H9 (cell line): ENCODE measurements around the gene FADS2. TPM values are rescaled to one million over a fixed set of nuclear protein-coding genes. Genes with fewer than 3 reads are reported as not detected.

Source experiments
- DNase-seq: peaks from one replicate; pipeline ENCODE4 v3.0.0-alpha.2; 2017
- H2AFZ ChIP-seq: one replicate; pipeline ENCODE4 v1.6.1; 2013; ENCODE audit warnings: mild to moderate bottlenecking, low read length, control low read depth, moderate library complexity
- H2AK5ac ChIP-seq: 2 replicates; pipeline ENCODE4 v1.6.1; 2013; ENCODE audit warnings: low read length, control low read depth, mixed read lengths; ENCODE audit not compliant: insufficient read length
- H2BK120ac ChIP-seq: one replicate; pipeline ENCODE4 v1.6.1; 2013; ENCODE audit warnings: low read depth, mild to moderate bottlenecking, low read length, control low read depth, inconsistent platforms; ENCODE audit not compliant: poor library complexity, severe bottlenecking
- H2BK12ac ChIP-seq: 2 replicates; pipeline ENCODE4 v1.6.1; 2013; ENCODE audit warnings: low read length, control low read depth, mixed read lengths, low read depth; ENCODE audit not compliant: insufficient read length
- H2BK15ac ChIP-seq: 2 replicates; pipeline ENCODE4 v1.6.1; 2013; ENCODE audit warnings: low read depth, low read length, control low read depth
- H2BK20ac ChIP-seq: one replicate; pipeline ENCODE4 v1.6.1; 2013; ENCODE audit warnings: low read depth, mild to moderate bottlenecking, low read length, control low read depth, inconsistent platforms; ENCODE audit not compliant: poor library complexity, severe bottlenecking
- H2BK5ac ChIP-seq: 2 replicates; pipeline ENCODE4 v1.6.1; 2013; ENCODE audit warnings: low read length, control low read depth, mixed read lengths; ENCODE audit not compliant: insufficient read length
- H3K14ac ChIP-seq: 2 replicates; pipeline ENCODE4 v1.6.1; 2013; ENCODE audit warnings: low read length, control low read depth; ENCODE audit not compliant: insufficient read depth
- H3K18ac ChIP-seq: 2 replicates; pipeline ENCODE4 v1.6.1; 2013; ENCODE audit warnings: low read depth, mild to moderate bottlenecking, mixed read lengths, low read length, control low read depth; ENCODE audit not compliant: insufficient read length
- H3K23ac ChIP-seq: 2 replicates; pipeline ENCODE4 v1.6.1; 2013; ENCODE audit warnings: low read length, control low read depth, mixed read lengths, low read depth; ENCODE audit not compliant: insufficient read length
- H3K23me2 ChIP-seq: 2 replicates; pipeline ENCODE4 v1.6.1; 2013; ENCODE audit warnings: low read depth, mild to moderate bottlenecking, mixed read lengths, low read length, control low read depth; ENCODE audit not compliant: insufficient read length, poor library complexity, severe bottlenecking
- H3K27ac ChIP-seq: 2 replicates; pipeline ENCODE4 v1.5.1; 2013; ENCODE audit warnings: low read length, control low read depth, mixed read lengths, low read depth; ENCODE audit not compliant: insufficient read length
- H3K27me3 ChIP-seq: 2 replicates; pipeline ENCODE4 v1.6.1; 2013; ENCODE audit warnings: low read length, control low read depth, inconsistent platforms; ENCODE audit not compliant: insufficient read depth
- H3K4ac ChIP-seq: 2 replicates; pipeline ENCODE4 v1.6.1; 2013; ENCODE audit warnings: low read depth, mild to moderate bottlenecking, control low read depth, inconsistent platforms, low read length, moderate library complexity
- H3K4me1 ChIP-seq: 2 replicates; pipeline ENCODE4 v1.6.1; 2013; ENCODE audit warnings: low read length, control low read depth, inconsistent platforms; ENCODE audit not compliant: insufficient read depth
- H3K4me2 ChIP-seq: 2 replicates; pipeline ENCODE4 v1.6.1; 2013; ENCODE audit warnings: low read length, control low read depth, mixed read lengths; ENCODE audit not compliant: insufficient read length, insufficient read depth
- H3K56ac ChIP-seq: 2 replicates; pipeline ENCODE4 v1.6.1; 2013; ENCODE audit warnings: low read depth, mild to moderate bottlenecking, mixed read lengths, low read length, control low read depth; ENCODE audit not compliant: insufficient read length
- H3K79me1 ChIP-seq: 2 replicates; pipeline ENCODE4 v1.6.1; 2013; ENCODE audit warnings: low read depth, mild to moderate bottlenecking, moderate library complexity, low read length, control low read depth, inconsistent platforms; ENCODE audit not compliant: insufficient read depth, poor library complexity, severe bottlenecking
- H3K79me2 ChIP-seq: 2 replicates; pipeline ENCODE4 v1.6.1; 2013; ENCODE audit warnings: low read length, control low read depth, inconsistent platforms; ENCODE audit not compliant: insufficient read depth
- H3K9ac ChIP-seq: 2 replicates; pipeline ENCODE4 v1.6.1; 2013; ENCODE audit warnings: low read length, control low read depth, mixed read lengths; ENCODE audit not compliant: insufficient read length; ENCODE audit errors: extremely low read depth
- H3K9me3 ChIP-seq: one replicate; pipeline ENCODE4 v1.6.1; 2013; ENCODE audit warnings: low read depth, low read length, inconsistent platforms; ENCODE audit not compliant: control insufficient read depth
- H3T11ph ChIP-seq: one replicate; pipeline ENCODE4 v1.6.1; 2013; ENCODE audit warnings: mild to moderate bottlenecking, low read length, control low read depth, inconsistent platforms
- H4K20me1 ChIP-seq: one replicate; pipeline ENCODE4 v1.6.1; 2013; ENCODE audit not compliant: control insufficient read depth, insufficient read length, insufficient read depth
- H4K5ac ChIP-seq: 2 replicates; pipeline ENCODE4 v1.6.1; 2013; ENCODE audit warnings: low read depth, mild to moderate bottlenecking, mixed read lengths, low read length, control low read depth; ENCODE audit not compliant: insufficient read length
- H4K8ac ChIP-seq: replicated peaks from 2 replicates; pipeline ENCODE4 v1.6.1; 2013; ENCODE audit warnings: low read length, control low read depth, mixed read lengths, low read depth; ENCODE audit not compliant: insufficient read length
- H4K91ac ChIP-seq: 2 replicates; pipeline ENCODE4 v1.6.1; 2013; ENCODE audit warnings: low read depth, mild to moderate bottlenecking, moderate library complexity, mixed read lengths, low read length, control low read depth; ENCODE audit not compliant: insufficient read length
- H3K27ac Mint-ChIP-seq, 3 experiments: 2 replicates in 2 of 3; 3 replicates in 1 of 3; pipeline ENCODE4 v1.8.0; 2020 to 2021; ENCODE audit warnings: mixed read lengths in 3 of 3, mild to moderate bottlenecking in 1 of 3, moderate library complexity in 1 of 3
- H3K27me3 Mint-ChIP-seq: 2 replicates; pipeline ENCODE4 v1.8.0; 2021; ENCODE audit warnings: low read depth, mild to moderate bottlenecking, moderate library complexity, mixed read lengths
- H3K36me3 Mint-ChIP-seq, 3 experiments: 2 replicates in 2 of 3; 3 replicates in 1 of 3; pipeline ENCODE4 v1.8.0; 2020 to 2021; ENCODE audit warnings: low read depth in 3 of 3, mixed read lengths in 3 of 3; ENCODE audit not compliant: insufficient read depth in 1 of 3
- H3K4me1 Mint-ChIP-seq, 2 experiments: 2 replicates each; pipeline ENCODE4 v1.8.0; 2020; ENCODE audit warnings: mixed read lengths in 2 of 2
- H3K4me3 Mint-ChIP-seq, 2 experiments: 2 replicates in 1 of 2; 3 replicates in 1 of 2; pipeline ENCODE4 v1.8.0; 2020 to 2021; ENCODE audit warnings: mild to moderate bottlenecking in 2 of 2, mixed read lengths in 2 of 2, moderate library complexity in 1 of 2
- H3K9me3 Mint-ChIP-seq, 2 experiments: 2 replicates in 1 of 2; 3 replicates in 1 of 2; pipeline ENCODE4 v1.8.0; 2020; ENCODE audit warnings: mild to moderate bottlenecking in 2 of 2, mixed read lengths in 2 of 2, moderate library complexity in 1 of 2
- WGBS: extraction: QIAGEN DNeasy Blood & Tissue Kit; methylation state at CpG from one replicate; pipeline ENCODE4 v1.1.7; 2013; ENCODE audit warnings: missing lambda C conversion rate, low lambda C conversion rate, mixed read lengths; ENCODE audit not compliant: insufficient read length; ENCODE audit errors: extremely low coverage; 5-methylcytosine and 5-hydroxymethylcytosine counted together
- total RNA-seq: library from RNA; stranded (reverse); gene quantifications from 2 replicates; pipeline ENCODE4 v1.2.1, GENCODE V29; 2021
- TF ChIP-seq, protein P1 (sequence below): fragments of 200-600 bp; sonication (generic); conservative IDR thresholded peaks from 3 replicates; pipeline ENCODE4 v1.8.0; 2021; ENCODE audit warnings: antibody characterized with exemption, mild to moderate bottlenecking

FADS2 gene
- total RNA-seq, 1 experiment from 2014 or later, result 322 TPM

DNA sequence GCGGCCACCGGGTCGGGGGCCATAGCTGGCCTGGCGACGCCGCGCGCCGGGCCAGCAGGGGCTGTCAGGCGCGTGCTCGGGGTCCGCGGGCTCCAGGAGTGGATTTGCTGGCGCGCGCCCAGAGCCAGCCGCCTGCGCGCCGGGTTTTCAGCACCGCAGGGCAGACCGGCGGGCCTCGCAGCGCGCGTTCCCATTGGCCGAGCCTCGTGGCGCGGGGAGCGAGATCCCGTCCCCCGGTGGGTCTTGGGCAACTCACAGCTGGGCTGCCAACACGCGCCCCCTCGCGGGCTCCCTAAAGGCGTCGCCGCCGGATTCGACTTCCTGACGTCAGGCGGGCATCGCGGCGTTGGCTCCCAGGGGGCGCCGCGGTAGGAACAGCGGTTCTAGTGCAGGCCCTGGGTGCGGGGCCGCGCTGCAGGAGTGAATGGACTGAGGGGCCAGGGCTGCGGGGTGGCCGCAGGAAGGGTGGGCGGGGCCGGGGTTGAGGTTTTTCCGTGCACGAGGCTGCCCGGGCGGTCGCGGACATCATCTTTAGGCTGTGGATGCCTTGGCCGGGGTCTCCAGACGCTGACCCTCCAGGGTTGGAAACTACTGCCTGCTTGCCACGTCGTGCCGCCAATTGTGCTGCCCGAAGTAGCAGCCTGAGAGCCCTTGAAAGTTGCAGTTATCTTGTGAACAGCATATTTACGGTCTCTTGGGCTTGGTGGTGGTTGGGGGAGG, 11.2 kb upstream of the FADS2 start, which contains the start of gene FADS1:
Gene FADS1 (minus strand): TSS at position 268 of the 720 bp plus-strand sequence. CDS start 74 bp downstream, at position 194.
- Histone ChIP-seq H4K5ac (no peak within 1 kb of the TSS), H3K4me1 (peaks cover 8% of the 10 kb centered on the region), H3K23ac (no peak within 1 kb of the TSS), H3K27me3 (no peaks in the 10 kb centered on the region), H3K4ac (no peak within 1 kb of the TSS; the same call in 1 of the 2 replicates), H4K20me1 (no peaks in the 10 kb centered on the region), H2AK5ac (no peak within 1 kb of the TSS), H2BK20ac (no peak within 1 kb of the TSS), H3K79me2 (peaks cover 5% of the 10 kb centered on the region; the same call in 1 of the 2 replicates), H3K79me1 (no peaks in the 10 kb centered on the region), H3K4me2 (peak within 1 kb of the TSS; percentile 41), H3K14ac (peak within 1 kb of the TSS; percentile 88), H3K56ac (no peak within 1 kb of the TSS), H3T11ph (no peak within 1 kb of the TSS), H2AFZ (no peak within 1 kb of the TSS), H2BK120ac (no peak within 1 kb of the TSS), H2BK5ac (peak within 1 kb of the TSS; percentile 33), H3K18ac (peak within 1 kb of the TSS; percentile 92), H4K8ac (no peak within 1 kb of the TSS), H3K27ac (peak within 1 kb of the TSS; percentile 13), H2BK15ac (no peak within 1 kb of the TSS), H3K23me2 (peaks cover 6% of the 10 kb centered on the region), H4K91ac (no peak within 1 kb of the TSS), H2BK12ac (no peak within 1 kb of the TSS), H3K9ac (peak within 1 kb of the TSS; percentile 89), H3K9me3 (no peaks in the 10 kb centered on the region)
- H3K27ac Mint-ChIP-seq, result peak within 1 kb of the TSS; percentile 99 to 100 (median 100)
- no CpG with 5 or more reads among the region's 73 CpGs for WGBS
- peaks cover 0 to 2% of the 10 kb centered on the region in 2 experiments; a peak in 2 of 5 replicates for H3K9me3 Mint-ChIP-seq
- H3K4me3 Mint-ChIP-seq, result peak within 1 kb of the TSS; percentile 94 to 99
- TF ChIP-seq, protein P1, sequence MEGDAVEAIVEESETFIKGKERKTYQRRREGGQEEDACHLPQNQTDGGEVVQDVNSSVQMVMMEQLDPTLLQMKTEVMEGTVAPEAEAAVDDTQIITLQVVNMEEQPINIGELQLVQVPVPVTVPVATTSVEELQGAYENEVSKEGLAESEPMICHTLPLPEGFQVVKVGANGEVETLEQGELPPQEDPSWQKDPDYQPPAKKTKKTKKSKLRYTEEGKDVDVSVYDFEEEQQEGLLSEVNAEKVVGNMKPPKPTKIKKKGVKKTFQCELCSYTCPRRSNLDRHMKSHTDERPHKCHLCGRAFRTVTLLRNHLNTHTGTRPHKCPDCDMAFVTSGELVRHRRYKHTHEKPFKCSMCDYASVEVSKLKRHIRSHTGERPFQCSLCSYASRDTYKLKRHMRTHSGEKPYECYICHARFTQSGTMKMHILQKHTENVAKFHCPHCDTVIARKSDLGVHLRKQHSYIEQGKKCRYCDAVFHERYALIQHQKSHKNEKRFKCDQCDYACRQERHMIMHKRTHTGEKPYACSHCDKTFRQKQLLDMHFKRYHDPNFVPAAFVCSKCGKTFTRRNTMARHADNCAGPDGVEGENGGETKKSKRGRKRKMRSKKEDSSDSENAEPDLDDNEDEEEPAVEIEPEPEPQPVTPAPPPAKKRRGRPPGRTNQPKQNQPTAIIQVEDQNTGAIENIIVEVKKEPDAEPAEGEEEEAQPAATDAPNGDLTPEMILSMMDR, result peak; percentile 73
- peaks cover 25 to 32% (median 27%) of the 10 kb centered on the region in 3 experiments; a peak in 6 of 7 replicates for H3K36me3 Mint-ChIP-seq
- peak; percentile 96 for DNase-seq
- H3K27me3 Mint-ChIP-seq, result no peaks in the 10 kb centered on the region
- peaks cover 19 to 22% of the 10 kb centered on the region in 2 experiments for H3K4me1 Mint-ChIP-seq
